Osteocyte (in vitro differentiated cells): ENCODE results near the gene C3. TPM values are rescaled to one million over a fixed set of nuclear protein-coding genes. Genes with fewer than 3 reads are reported as not detected.
"Not testable (repeated sequence)": the region's sequence is repeated elsewhere in the genome, so short reads cannot be mapped to it uniquely, and the experiment has no call there.

Experiments used
- DNase-seq: peaks from one replicate; pipeline ENCODE4 v3.0.0; 2021; ENCODE audit warnings: mixed read lengths; ENCODE audit not compliant: unreplicated experiment; ENCODE audit errors: extremely low spot score
- H3K27ac Mint-ChIP-seq: one replicate; pipeline ENCODE4 v1.8.0; 2021; ENCODE audit warnings: mild to moderate bottlenecking, mixed read lengths; ENCODE audit not compliant: unreplicated experiment
- H3K27me3 Mint-ChIP-seq: one replicate; pipeline ENCODE4 v1.8.0; 2021; ENCODE audit warnings: mixed read lengths; ENCODE audit not compliant: unreplicated experiment
- H3K36me3 Mint-ChIP-seq: one replicate; pipeline ENCODE4 v1.8.0; 2021; ENCODE audit warnings: mixed read lengths; ENCODE audit not compliant: unreplicated experiment
- H3K4me1 Mint-ChIP-seq: one replicate; pipeline ENCODE4 v1.8.0; 2021; ENCODE audit warnings: mixed read lengths; ENCODE audit not compliant: unreplicated experiment
- H3K4me3 Mint-ChIP-seq: one replicate; pipeline ENCODE4 v1.8.0; 2021; ENCODE audit warnings: mild to moderate bottlenecking, moderate library complexity, mixed read lengths; ENCODE audit not compliant: unreplicated experiment
- H3K9me3 Mint-ChIP-seq: one replicate; pipeline ENCODE4 v1.8.0; 2021; ENCODE audit warnings: mixed read lengths; ENCODE audit not compliant: unreplicated experiment
- total RNA-seq: library from RNA; stranded (reverse); gene quantifications from 2 replicates; pipeline ENCODE4 v1.2.1, GENCODE V29; 2021
- TF ChIP-seq, protein P1 (sequence below): fragments of 200-600 bp; sonication (generic); IDR thresholded peaks from 2 replicates; pipeline ENCODE4 v1.5.0; 2021; ENCODE audit warnings: antibody characterized with exemption, mild to moderate bottlenecking, moderate library complexity

The C3 gene
- total RNA-seq, 1 donor from 2014 or later: 0.56 TPM

DNA sequence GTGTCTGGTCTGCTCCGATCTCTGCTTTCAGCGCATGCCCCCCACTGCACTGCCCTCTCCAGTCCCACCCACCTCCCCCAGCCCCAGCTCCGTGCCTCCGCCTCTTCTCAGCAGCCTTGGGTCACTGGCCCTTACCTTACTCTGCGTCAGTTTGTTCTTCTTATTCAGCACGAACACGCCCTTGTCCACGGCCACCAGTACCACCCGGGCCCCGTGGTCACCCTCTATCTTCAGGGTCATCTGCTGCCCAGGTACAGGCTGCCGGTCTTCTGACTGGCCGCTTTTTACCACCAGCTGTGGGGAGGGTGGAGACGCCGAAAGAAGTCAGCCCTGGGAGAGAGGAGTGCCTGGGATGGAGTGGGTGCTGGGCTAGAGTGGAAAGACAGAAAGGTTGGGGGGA lies 10.9 kb downstream of the C3 start:
- Mint-ChIP-seq H3K4me3 (no peak overlapping the region), H3K36me3 (no peaks in the 10 kb centered on the region)
- DNase-seq: no peak

DNA sequence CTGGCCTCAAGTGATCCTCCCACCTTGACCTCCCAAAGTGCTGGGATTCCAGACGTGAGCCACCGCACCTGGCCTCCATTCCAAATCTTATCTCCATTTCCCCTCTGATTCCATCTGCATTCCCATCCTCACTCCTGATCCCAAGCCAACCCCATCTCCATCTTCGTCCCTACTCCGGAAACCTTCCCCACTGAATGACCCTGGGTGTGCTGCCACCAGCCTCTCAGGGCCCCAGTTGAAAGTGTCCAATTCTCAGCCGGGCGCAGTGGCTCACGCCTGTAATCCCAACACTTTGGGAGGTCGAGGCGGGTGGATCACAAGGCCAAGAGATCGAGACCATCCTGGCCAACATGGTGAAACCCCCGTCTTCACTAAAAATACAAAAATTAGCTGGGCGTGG lies 11.5 kb downstream of the C3 start:
- not testable (repeated sequence) for H3K27ac Mint-ChIP-seq, H3K4me1 Mint-ChIP-seq, DNase-seq, H3K9me3 Mint-ChIP-seq, H3K36me3 Mint-ChIP-seq, H3K4me3 Mint-ChIP-seq
- H3K27me3 Mint-ChIP-seq: peaks cover 25% of the 10 kb centered on the region

More for the DNA sequence above, 10.9 kb downstream of the C3 start:
- H3K27me3 Mint-ChIP-seq: peaks cover 25% of the 10 kb centered on the region
- H3K27ac Mint-ChIP-seq: no peak overlapping the region
- TF ChIP-seq, protein P1, sequence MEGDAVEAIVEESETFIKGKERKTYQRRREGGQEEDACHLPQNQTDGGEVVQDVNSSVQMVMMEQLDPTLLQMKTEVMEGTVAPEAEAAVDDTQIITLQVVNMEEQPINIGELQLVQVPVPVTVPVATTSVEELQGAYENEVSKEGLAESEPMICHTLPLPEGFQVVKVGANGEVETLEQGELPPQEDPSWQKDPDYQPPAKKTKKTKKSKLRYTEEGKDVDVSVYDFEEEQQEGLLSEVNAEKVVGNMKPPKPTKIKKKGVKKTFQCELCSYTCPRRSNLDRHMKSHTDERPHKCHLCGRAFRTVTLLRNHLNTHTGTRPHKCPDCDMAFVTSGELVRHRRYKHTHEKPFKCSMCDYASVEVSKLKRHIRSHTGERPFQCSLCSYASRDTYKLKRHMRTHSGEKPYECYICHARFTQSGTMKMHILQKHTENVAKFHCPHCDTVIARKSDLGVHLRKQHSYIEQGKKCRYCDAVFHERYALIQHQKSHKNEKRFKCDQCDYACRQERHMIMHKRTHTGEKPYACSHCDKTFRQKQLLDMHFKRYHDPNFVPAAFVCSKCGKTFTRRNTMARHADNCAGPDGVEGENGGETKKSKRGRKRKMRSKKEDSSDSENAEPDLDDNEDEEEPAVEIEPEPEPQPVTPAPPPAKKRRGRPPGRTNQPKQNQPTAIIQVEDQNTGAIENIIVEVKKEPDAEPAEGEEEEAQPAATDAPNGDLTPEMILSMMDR: no peak
- H3K9me3 Mint-ChIP-seq: no peaks in the 10 kb centered on the region
- H3K4me1 Mint-ChIP-seq: no peaks in the 10 kb centered on the region

DNA sequence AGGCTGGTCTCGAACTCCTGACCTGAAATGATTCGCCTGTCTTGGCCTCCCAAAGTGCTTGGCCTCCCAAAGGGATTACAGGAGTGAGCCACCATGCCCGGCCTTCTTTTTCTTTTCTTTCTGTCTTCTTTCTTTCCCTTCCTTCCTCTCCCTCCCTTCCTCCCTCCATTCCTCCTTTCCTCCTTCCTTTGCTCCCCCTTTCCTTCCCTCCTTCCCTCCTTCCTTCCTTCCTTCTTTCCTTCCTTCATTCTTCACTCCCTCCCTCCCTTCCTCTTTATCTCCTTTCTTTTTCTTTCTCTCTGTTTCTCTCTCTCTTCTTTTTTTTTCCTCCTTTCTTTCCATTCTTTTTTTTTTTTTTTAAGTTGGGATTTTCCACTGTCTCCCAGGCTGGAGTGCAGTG lies 12.1 kb downstream of the C3 start:
- H3K4me3 Mint-ChIP-seq: no peak overlapping the region
- H3K4me1 Mint-ChIP-seq: no peaks in the 10 kb centered on the region
- H3K27me3 Mint-ChIP-seq: peaks cover 25% of the 10 kb centered on the region
- no peaks in the 10 kb centered on the region for H3K9me3 Mint-ChIP-seq
- H3K27ac Mint-ChIP-seq: no peak overlapping the region
- H3K36me3 Mint-ChIP-seq: no peaks in the 10 kb centered on the region
- DNase-seq: no peak
- TF ChIP-seq, protein P1: no peak

DNA sequence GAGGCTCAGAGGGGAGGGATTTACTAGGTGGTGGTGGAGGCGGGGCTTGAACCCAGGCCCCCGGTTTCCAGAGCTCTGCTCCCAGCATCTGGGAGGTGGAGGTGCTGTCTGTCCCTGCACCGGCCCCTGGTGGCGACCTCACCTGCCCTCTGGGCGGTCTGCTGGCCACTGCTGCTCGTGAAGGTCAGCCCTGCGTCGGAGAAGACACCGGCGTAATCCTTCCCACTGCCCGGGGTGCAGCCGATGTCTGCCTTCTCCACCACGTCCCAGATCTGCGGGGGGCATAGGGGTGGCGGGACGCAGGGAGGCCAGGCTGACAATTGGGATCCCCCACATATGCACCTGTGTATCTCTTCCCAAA lies 12.8 kb downstream of the C3 start:
- Mint-ChIP-seq H3K9me3 (no peaks in the 10 kb centered on the region), H3K36me3 (no peaks in the 10 kb centered on the region), H3K27me3 (peaks cover 25% of the 10 kb centered on the region), H3K4me1 (no peaks in the 10 kb centered on the region), H3K4me3 (no peak overlapping the region), H3K27ac (no peak overlapping the region)
- no peak for DNase-seq
- TF ChIP-seq, protein P1: no peak

DNA sequence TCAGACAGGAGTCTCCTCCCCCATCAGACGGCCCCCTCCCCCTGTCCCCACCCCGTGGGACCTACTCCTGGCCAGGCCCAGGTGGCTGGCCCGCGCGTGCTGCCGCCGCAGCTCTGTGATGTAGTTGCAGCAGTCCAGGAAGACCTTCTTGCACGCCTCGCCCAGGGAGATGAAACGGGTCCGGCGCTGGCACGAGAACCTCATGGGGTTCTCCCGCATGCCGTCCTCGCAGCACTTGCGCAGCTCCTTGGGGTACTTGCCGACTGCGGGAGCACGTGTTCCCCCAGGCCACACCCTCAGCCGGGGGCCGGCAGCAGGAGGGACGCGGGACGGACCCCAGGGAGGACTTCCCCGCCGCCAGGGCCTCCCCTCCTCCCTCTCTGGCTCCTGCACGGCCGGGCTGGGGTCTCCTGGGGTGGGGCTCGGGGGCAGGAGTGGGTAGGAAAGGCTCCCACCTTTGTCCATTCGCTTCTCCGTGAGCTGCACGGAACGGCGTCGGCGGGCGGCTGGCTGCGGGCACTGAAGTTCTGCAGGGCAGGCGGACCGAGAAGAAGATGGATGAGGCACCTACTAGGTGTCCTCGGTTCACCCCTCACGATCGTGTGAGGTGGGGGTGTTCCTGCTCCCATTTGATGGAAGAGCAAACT lies 13.3 kb downstream of the C3 start:
- no peak overlapping the region for H3K27ac Mint-ChIP-seq
- no peaks in the 10 kb centered on the region for H3K36me3 Mint-ChIP-seq
- H3K9me3 Mint-ChIP-seq: no peaks in the 10 kb centered on the region
- H3K27me3 Mint-ChIP-seq: peaks cover 25% of the 10 kb centered on the region
- TF ChIP-seq, protein P1: no peak
- DNase-seq: no peak
- H3K4me3 Mint-ChIP-seq: no peak overlapping the region
- H3K4me1 Mint-ChIP-seq: no peaks in the 10 kb centered on the region

DNA sequence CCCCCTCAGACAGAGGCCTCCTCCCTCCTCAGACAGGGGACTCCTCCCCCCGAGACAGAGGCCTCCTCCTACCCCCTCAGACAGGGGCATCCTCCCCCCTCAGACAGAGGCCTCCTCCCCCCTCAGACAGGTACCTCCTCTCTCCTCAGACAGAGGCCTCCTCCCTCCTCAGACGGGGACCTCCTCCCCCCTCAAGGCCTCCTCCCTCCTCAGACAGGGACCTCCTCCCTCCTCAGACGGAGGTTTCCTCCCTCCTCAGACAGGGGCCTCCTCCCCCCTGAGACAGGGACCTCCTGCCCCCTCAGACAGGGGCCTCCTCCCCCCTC lies 13.9 kb downstream of the C3 start:
- peaks cover 24% of the 10 kb centered on the region for H3K27me3 Mint-ChIP-seq
- TF ChIP-seq, protein P1: no peak
- H3K27ac Mint-ChIP-seq: no peak overlapping the region
- H3K36me3 Mint-ChIP-seq: no peaks in the 10 kb centered on the region
- H3K9me3 Mint-ChIP-seq: no peaks in the 10 kb centered on the region
- no peaks in the 10 kb centered on the region for H3K4me1 Mint-ChIP-seq
- H3K4me3 Mint-ChIP-seq: no peak overlapping the region
- DNase-seq: no peak
